ENCODE measurements around the gene BNIP3. TPM values are rescaled to one million over a fixed set of nuclear protein-coding genes. Genes with fewer than 3 reads are reported as not detected.
"Not testable (repeated sequence)": the region's sequence is repeated elsewhere in the genome, so short reads cannot be mapped to it uniquely, and the experiment has no call there.

The BNIP3 gene
- total RNA-seq, 4 donors from 2014 or later = 337 to 1,280 (median 583) TPM

- Histone ChIP-seq H3K9me3 (no peaks in the 10 kb centered on the region), H3K27ac (peak overlapping the region in 3 of 4 donors; percentile 16 to 63 (median 43)), H3K27me3 (no peaks in the 10 kb centered on the region), H3K4me3 (no peak overlapping the region), H3K4me1 (peaks cover 29 to 36% of the 10 kb centered on the region in 2 donors), H3K36me3 (no peaks in the 10 kb centered on the region)
- in situ Hi-C loops (cut with MboI; ENCODE audit: low sequenced_read_pairs in 4 of 4) = no loop called here
- no peak for DNase-seq
- intact Hi-C loops (cut with DNase I; ENCODE audit: low total_unique reads) = no loop called here
- no peak for TF ChIP-seq CTCF (IDR thresholded peaks at IDR 0.05 in 4 of 5, conservative IDR thresholded peaks at IDR 0.05 in 1 of 5)
- peak in 1 of 2 donors; percentile 69 for ATAC-seq
These were observed 58.5 kb downstream of the BNIP3 start for GRCh38 chr10:131923038-131923756.

- ATAC-seq = no peak
- no peak overlapping the region for H3K4me3 ChIP-seq
- TF ChIP-seq POLR2A (IDR thresholded peaks at IDR 0.05) (no peak), CTCF (IDR thresholded peaks at IDR 0.05 in 4 of 5, conservative IDR thresholded peaks at IDR 0.05 in 1 of 5) (no peak)
These were observed 60.5 kb downstream of the BNIP3 start for GRCh38 chr10:131921184-131921583.

GRCh38 chr10:131920693-131921092 is 61.0 kb downstream of the BNIP3 start:
- H3K27ac ChIP-seq = peak overlapping the region in 1 of 4 donors; percentile 16
- no peaks in the 10 kb centered on the region for H3K9me3 ChIP-seq
- no peaks in the 10 kb centered on the region for H3K36me3 ChIP-seq
- intact Hi-C loops (cut with DNase I; ENCODE audit: low total_unique reads) = no loop called here
- in situ Hi-C loops (cut with MboI; ENCODE audit: low sequenced_read_pairs in 4 of 4) = no loop called here
- DNase-seq (no peak), ATAC-seq (no peak)
- no peak overlapping the region for H3K4me3 ChIP-seq
- no peaks in the 10 kb centered on the region for H3K27me3 ChIP-seq
- peaks cover 22 to 27% of the 10 kb centered on the region in 2 donors for H3K4me1 ChIP-seq
- TF ChIP-seq CTCF (IDR thresholded peaks at IDR 0.05 in 4 of 5, conservative IDR thresholded peaks at IDR 0.05 in 1 of 5) = no peak
- no peak for TF ChIP-seq POLR2A (IDR thresholded peaks at IDR 0.05)

More at GRCh38 chr10:131921184-131921583, 60.5 kb downstream of the BNIP3 start:
- no peak for DNase-seq
- no peaks in the 10 kb centered on the region for H3K27me3 ChIP-seq
- H3K36me3 ChIP-seq = no peaks in the 10 kb centered on the region
- intact Hi-C loops (cut with DNase I; ENCODE audit: low total_unique reads) = no loop called here
- H3K9me3 ChIP-seq = no peaks in the 10 kb centered on the region
- peaks cover 22 to 27% of the 10 kb centered on the region in 2 donors for H3K4me1 ChIP-seq
- in situ Hi-C loops (cut with MboI; ENCODE audit: low sequenced_read_pairs in 4 of 4) = no loop called here
- peak overlapping the region in 1 of 4 donors; percentile 16 for H3K27ac ChIP-seq

GRCh38 chr10:131920151-131920550 is 61.6 kb downstream of the BNIP3 start:
- H3K9me3 ChIP-seq = no peaks in the 10 kb centered on the region
- H3K27ac ChIP-seq = no peak overlapping the region
- H3K4me3 ChIP-seq = no peak overlapping the region
- no peaks in the 10 kb centered on the region for H3K36me3 ChIP-seq
- no peak for DNase-seq
- ATAC-seq = no peak
- intact Hi-C loops (cut with DNase I; ENCODE audit: low total_unique reads) = no loop called here
- TF ChIP-seq POLR2A (IDR thresholded peaks at IDR 0.05) = no peak
- no peak for TF ChIP-seq CTCF (IDR thresholded peaks at IDR 0.05 in 4 of 5, conservative IDR thresholded peaks at IDR 0.05 in 1 of 5)
- in situ Hi-C loops (cut with MboI; ENCODE audit: low sequenced_read_pairs in 4 of 4) = no loop called here
- no peaks in the 10 kb centered on the region for H3K27me3 ChIP-seq
- H3K4me1 ChIP-seq = peaks cover 22 to 27% of the 10 kb centered on the region in 2 donors

GRCh38 chr10:131919461-131919860 is 62.3 kb downstream of the BNIP3 start:
- H3K27me3 ChIP-seq; H3K4me3 ChIP-seq; in situ Hi-C loops (cut with MboI; ENCODE audit: low sequenced_read_pairs in 4 of 4); DNase-seq; H3K27ac ChIP-seq; ATAC-seq; intact Hi-C loops (cut with DNase I; ENCODE audit: low total_unique reads); H3K9me3 ChIP-seq; H3K36me3 ChIP-seq: not testable (repeated sequence)
- H3K4me1 ChIP-seq = peaks cover 15 to 26% of the 10 kb centered on the region in 2 donors

Other genes with a start within 250 kb of the BNIP3 start
- gene PPP2R2D, start 80.9 kb downstream of the BNIP3 start, total RNA-seq = 10 to 100 TPM; 22.4 to 33.7 (median 29.1) TPM
- under 1 TPM; 0.24 to 0.67 (median 0.51) TPM for gene JAKMIP3, start 84.0 kb upstream of the BNIP3 start, total RNA-seq
- 1 to 10 TPM in 1 of 4 donors, under 1 TPM in 3; 0.29 to 1.3 (median 0.46) TPM for gene DPYSL4, start 205.0 kb upstream of the BNIP3 start, total RNA-seq